ENCODE measurements around the gene NTRK1. TPM values are rescaled to one million over a fixed set of nuclear protein-coding genes. Genes with fewer than 3 reads are reported as not detected.

NTRK1 gene
- total RNA-seq, 1 donor from 2014 or later: not detected

- TF ChIP-seq CTCF (IDR thresholded peaks at IDR 0.05; ENCODE audit: insufficient read depth, low read length, severe bottlenecking): no peak
- peaks cover 23% of the 10 kb centered on the region for H3K27me3 ChIP-seq (ENCODE audit: control insufficient read depth, insufficient read depth, low read length)
- no peaks in the 10 kb centered on the region for H3K36me3 ChIP-seq (ENCODE audit: control insufficient read depth, insufficient read depth, low read length)
- no peak for FAIRE-seq
- no peak for DNase-seq (ENCODE audit: low read depth)
- no peak overlapping the region for H3K4me3 ChIP-seq (ENCODE audit: low read depth, low read length)
These were observed 21.1 kb upstream of the NTRK1 start for GRCh38 chr1:156839426-156840109.

- FAIRE-seq (no peak), DNase-seq (ENCODE audit: low read depth) (no peak)
- peaks cover 28% of the 10 kb centered on the region for H3K27me3 ChIP-seq (ENCODE audit: control insufficient read depth, insufficient read depth, low read length)
- TF ChIP-seq CTCF (IDR thresholded peaks at IDR 0.05; ENCODE audit: insufficient read depth, low read length, severe bottlenecking): no peak
- H3K4me3 ChIP-seq (ENCODE audit: low read depth, low read length): no peak overlapping the region
- no peaks in the 10 kb centered on the region for H3K36me3 ChIP-seq (ENCODE audit: control insufficient read depth, insufficient read depth, low read length)
These were observed 20.3 kb upstream of the NTRK1 start for GRCh38 chr1:156840186-156840897.

- no peak for TF ChIP-seq CTCF (IDR thresholded peaks at IDR 0.05; ENCODE audit: insufficient read depth, low read length, severe bottlenecking)
- H3K4me3 ChIP-seq (ENCODE audit: low read depth, low read length): no peak overlapping the region
- no peaks in the 10 kb centered on the region for H3K36me3 ChIP-seq (ENCODE audit: control insufficient read depth, insufficient read depth, low read length)
- FAIRE-seq (no peak), DNase-seq (ENCODE audit: low read depth) (no peak)
- H3K27me3 ChIP-seq (ENCODE audit: control insufficient read depth, insufficient read depth, low read length): peaks cover 31% of the 10 kb centered on the region
These were observed 19.8 kb upstream of the NTRK1 start for GRCh38 chr1:156840898-156841279.

GRCh38 chr1:156841295-156841855 lies 19.3 kb upstream of the NTRK1 start:
- no peaks in the 10 kb centered on the region for H3K36me3 ChIP-seq (ENCODE audit: control insufficient read depth, insufficient read depth, low read length)
- FAIRE-seq (no peak), DNase-seq (ENCODE audit: low read depth) (no peak)
- H3K4me3 ChIP-seq (ENCODE audit: low read depth, low read length): no peak overlapping the region
- peaks cover 32% of the 10 kb centered on the region for H3K27me3 ChIP-seq (ENCODE audit: control insufficient read depth, insufficient read depth, low read length)
- no peak for TF ChIP-seq CTCF (IDR thresholded peaks at IDR 0.05; ENCODE audit: insufficient read depth, low read length, severe bottlenecking)

GRCh38 chr1:156842618-156843300 lies 17.9 kb upstream of the NTRK1 start:
- no peak for TF ChIP-seq CTCF (IDR thresholded peaks at IDR 0.05; ENCODE audit: insufficient read depth, low read length, severe bottlenecking)
- Histone ChIP-seq H3K4me3 (ENCODE audit: low read depth, low read length) (no peak overlapping the region), H3K36me3 (ENCODE audit: control insufficient read depth, insufficient read depth, low read length) (no peaks in the 10 kb centered on the region), H3K27me3 (ENCODE audit: control insufficient read depth, insufficient read depth, low read length) (peaks cover 38% of the 10 kb centered on the region)
- DNase-seq (ENCODE audit: low read depth) (no peak), FAIRE-seq (peak; percentile 66)
